Stimulated activated naive CD8-positive, alpha-beta T cell treated with anti-CD3 and anti-CD28 coated beads, Interleukin-15, Interleukin-2, amounts not matched to agents 100 ng/mL and 50 ng/mL, for 24 hours (primary cell): ENCODE measurements around the gene RANBP3.

ENCODE experiments used
- H3K27ac Mint-ChIP-seq: one replicate; pipeline ENCODE4 v1.8.0; 2021; ENCODE audit warnings: mild to moderate bottlenecking, mixed read lengths
- H3K27me3 Mint-ChIP-seq: one replicate; pipeline ENCODE4 v1.8.0; 2021; ENCODE audit warnings: mixed read lengths
- H3K36me3 Mint-ChIP-seq: one replicate; pipeline ENCODE4 v1.8.0; 2021; ENCODE audit warnings: low read depth, mixed read lengths
- H3K4me1 Mint-ChIP-seq: one replicate; pipeline ENCODE4 v1.8.0; 2021; ENCODE audit warnings: low read depth, mixed read lengths
- H3K4me3 Mint-ChIP-seq: one replicate; pipeline ENCODE4 v1.8.0; 2021; ENCODE audit warnings: mild to moderate bottlenecking, mixed read lengths
- H3K9me3 Mint-ChIP-seq: one replicate; pipeline ENCODE4 v1.8.0; 2021; ENCODE audit warnings: mixed read lengths

RANBP3 gene

GRCh38 chr19:5910638-5910907 lies 67.4 kb downstream of the RANBP3 start:
- H3K27me3 Mint-ChIP-seq = no peaks in the 10 kb centered on the region
- H3K4me1 Mint-ChIP-seq = peaks cover 22% of the 10 kb centered on the region
- no peak overlapping the region for H3K27ac Mint-ChIP-seq

GRCh38 chr19:5908773-5909442 lies 69.0 kb downstream of the RANBP3 start:
- Mint-ChIP-seq H3K27me3 (no peaks in the 10 kb centered on the region), H3K9me3 (no peaks in the 10 kb centered on the region), H3K4me3 (no peak overlapping the region), H3K27ac (no peak overlapping the region), H3K4me1 (peaks cover 22% of the 10 kb centered on the region), H3K36me3 (peaks cover 8% of the 10 kb centered on the region)

More at GRCh38 chr19:5910638-5910907, 67.4 kb downstream of the RANBP3 start:
- no peak overlapping the region for H3K4me3 Mint-ChIP-seq
- no peaks in the 10 kb centered on the region for H3K9me3 Mint-ChIP-seq
- peaks cover 8% of the 10 kb centered on the region for H3K36me3 Mint-ChIP-seq

- H3K9me3 Mint-ChIP-seq = no peaks in the 10 kb centered on the region
- peaks cover 30% of the 10 kb centered on the region for H3K4me1 Mint-ChIP-seq
- peak overlapping the region; percentile 71 for H3K27ac Mint-ChIP-seq
- H3K36me3 Mint-ChIP-seq = peaks cover 8% of the 10 kb centered on the region
- no peaks in the 10 kb centered on the region for H3K27me3 Mint-ChIP-seq
- H3K4me3 Mint-ChIP-seq = peak overlapping the region; percentile 37
Observed at GRCh38 chr19:5907241-5907640, 70.7 kb downstream of the RANBP3 start.

GRCh38 chr19:5905114-5905778 lies 72.7 kb downstream of the RANBP3 start:
- H3K9me3 Mint-ChIP-seq = no peaks in the 10 kb centered on the region
- H3K4me1 Mint-ChIP-seq = peaks cover 41% of the 10 kb centered on the region
- H3K27me3 Mint-ChIP-seq = no peaks in the 10 kb centered on the region
- peaks cover 17% of the 10 kb centered on the region for H3K36me3 Mint-ChIP-seq
- peak overlapping the region; percentile 49 for H3K27ac Mint-ChIP-seq
- H3K4me3 Mint-ChIP-seq = peak overlapping the region; percentile 96

GRCh38 chr19:5904352-5905113 lies 73.4 kb downstream of the RANBP3 start, which contains the start of gene VMAC:
Gene VMAC (plus strand): TSS chr19:5904872. CDS start chr19:5904891, 19 bp downstream.
- H3K4me3 Mint-ChIP-seq = peak within 1 kb of the TSS; percentile 96
- H3K36me3 Mint-ChIP-seq = peaks cover 22% of the 10 kb centered on the region
- H3K27me3 Mint-ChIP-seq = no peaks in the 10 kb centered on the region
- H3K27ac Mint-ChIP-seq = peak within 1 kb of the TSS; percentile 99
- H3K9me3 Mint-ChIP-seq = no peaks in the 10 kb centered on the region
- H3K4me1 Mint-ChIP-seq = peaks cover 44% of the 10 kb centered on the region

GRCh38 chr19:5903624-5904351 lies 74.2 kb downstream of the RANBP3 start, which contains the start of gene NDUFA11:
Gene NDUFA11 (minus strand): TSS chr19:5903790. CDS start chr19:5903708, 82 bp downstream.
- no peaks in the 10 kb centered on the region for H3K9me3 Mint-ChIP-seq
- H3K4me3 Mint-ChIP-seq = peak within 1 kb of the TSS; percentile 96
- H3K27ac Mint-ChIP-seq = peak within 1 kb of the TSS; percentile 99
- H3K27me3 Mint-ChIP-seq = no peaks in the 10 kb centered on the region
- H3K4me1 Mint-ChIP-seq = peaks cover 44% of the 10 kb centered on the region
- peaks cover 22% of the 10 kb centered on the region for H3K36me3 Mint-ChIP-seq

GRCh38 chr19:5903056-5903623 lies 74.8 kb downstream of the RANBP3 start:
- Mint-ChIP-seq H3K27me3 (no peaks in the 10 kb centered on the region), H3K4me1 (peaks cover 44% of the 10 kb centered on the region), H3K4me3 (peak overlapping the region; percentile 96), H3K9me3 (no peaks in the 10 kb centered on the region), H3K27ac (peak overlapping the region; percentile 99), H3K36me3 (peaks cover 22% of the 10 kb centered on the region)

- peaks cover 14% of the 10 kb centered on the region for H3K36me3 Mint-ChIP-seq
- H3K27ac Mint-ChIP-seq = peak overlapping the region; percentile 4
- no peaks in the 10 kb centered on the region for H3K9me3 Mint-ChIP-seq
- peak overlapping the region; percentile 32 for H3K4me3 Mint-ChIP-seq
- H3K4me1 Mint-ChIP-seq = peaks cover 23% of the 10 kb centered on the region
- H3K27me3 Mint-ChIP-seq = no peaks in the 10 kb centered on the region
Observed at GRCh38 chr19:5900976-5901375, 77.0 kb downstream of the RANBP3 start.

GRCh38 chr19:5899728-5900526 lies 78.0 kb downstream of the RANBP3 start:
- no peaks in the 10 kb centered on the region for H3K9me3 Mint-ChIP-seq
- no peaks in the 10 kb centered on the region for H3K27me3 Mint-ChIP-seq
- H3K4me1 Mint-ChIP-seq = peaks cover 22% of the 10 kb centered on the region
- peaks cover 14% of the 10 kb centered on the region for H3K36me3 Mint-ChIP-seq
- H3K27ac Mint-ChIP-seq = no peak overlapping the region
- H3K4me3 Mint-ChIP-seq = no peak overlapping the region

- Mint-ChIP-seq H3K36me3 (peaks cover 14% of the 10 kb centered on the region), H3K9me3 (no peaks in the 10 kb centered on the region), H3K27me3 (no peaks in the 10 kb centered on the region), H3K27ac (no peak overlapping the region), H3K4me3 (no peak overlapping the region), H3K4me1 (peaks cover 17% of the 10 kb centered on the region)
Observed at GRCh38 chr19:5897189-5897969, 80.6 kb downstream of the RANBP3 start.

GRCh38 chr19:5896365-5897076 lies 81.4 kb downstream of the RANBP3 start:
- Mint-ChIP-seq H3K4me3 (no peak overlapping the region), H3K36me3 (peaks cover 13% of the 10 kb centered on the region), H3K9me3 (no peaks in the 10 kb centered on the region), H3K27me3 (no peaks in the 10 kb centered on the region), H3K4me1 (peaks cover 16% of the 10 kb centered on the region), H3K27ac (no peak overlapping the region)

- H3K4me1 Mint-ChIP-seq = peaks cover 9% of the 10 kb centered on the region
- H3K27me3 Mint-ChIP-seq = peaks cover 1% of the 10 kb centered on the region
- peaks cover 7% of the 10 kb centered on the region for H3K36me3 Mint-ChIP-seq
- no peak overlapping the region for H3K4me3 Mint-ChIP-seq
- H3K27ac Mint-ChIP-seq = no peak overlapping the region
- no peaks in the 10 kb centered on the region for H3K9me3 Mint-ChIP-seq
Observed at GRCh38 chr19:5895890-5896289, 82.0 kb downstream of the RANBP3 start.

- Mint-ChIP-seq H3K4me3 (no peak overlapping the region), H3K36me3 (peaks cover 6% of the 10 kb centered on the region), H3K4me1 (peaks cover 9% of the 10 kb centered on the region), H3K27ac (no peak overlapping the region), H3K9me3 (no peaks in the 10 kb centered on the region), H3K27me3 (peaks cover 5% of the 10 kb centered on the region)
Observed at GRCh38 chr19:5895409-5895808, 82.5 kb downstream of the RANBP3 start.
